GM04504 (cell line): Measurements from ENCODE around the gene TMEM135.
"Not testable (repeated sequence)": the region's sequence is repeated elsewhere in the genome, so short reads cannot be mapped to it uniquely, and the experiment has no call there.

ENCODE experiments used
- DNase-seq: peaks from one replicate; pipeline ENCODE4 v3.0.0-alpha.2; 2012; ENCODE audit warnings: low read depth

The TMEM135 gene

GRCh38 chr11:87258171-87258833, 220.6 kb downstream of the TMEM135 start:
- DNase-seq = no peak

GRCh38 chr11:87259736-87260135, 222.0 kb downstream of the TMEM135 start:
- no peak for DNase-seq

GRCh38 chr11:87260811-87261210, 223.1 kb downstream of the TMEM135 start:
- no peak for DNase-seq

- no peak for DNase-seq
These were observed 225.6 kb downstream of the TMEM135 start for GRCh38 chr11:87263264-87263838.

GRCh38 chr11:87263979-87264378, 226.2 kb downstream of the TMEM135 start:
- no peak for DNase-seq

GRCh38 chr11:87265132-87265531, 227.4 kb downstream of the TMEM135 start:
- no peak for DNase-seq

GRCh38 chr11:87265979-87266378, 228.2 kb downstream of the TMEM135 start:
- no peak for DNase-seq

- no peak for DNase-seq
These were observed 229.0 kb downstream of the TMEM135 start for GRCh38 chr11:87266751-87267150.

- DNase-seq = not testable (repeated sequence)
These were observed 234.2 kb downstream of the TMEM135 start for GRCh38 chr11:87271951-87272350.

GRCh38 chr11:87275176-87275575, 237.4 kb downstream of the TMEM135 start:
- no peak for DNase-seq

GRCh38 chr11:87280143-87280542, 242.4 kb downstream of the TMEM135 start:
- no peak for DNase-seq

- peak; percentile 17 for DNase-seq
These were observed 243.8 kb downstream of the TMEM135 start for GRCh38 chr11:87281496-87281895.

- DNase-seq = no peak
These were observed 246.6 kb downstream of the TMEM135 start for GRCh38 chr11:87284306-87284705.

GRCh38 chr11:87285674-87286073, 247.9 kb downstream of the TMEM135 start:
- not testable (repeated sequence) for DNase-seq

GRCh38 chr11:87286338-87286737, 248.6 kb downstream of the TMEM135 start:
- no peak for DNase-seq

- DNase-seq = peak; percentile 24
These were observed 252.7 kb downstream of the TMEM135 start for GRCh38 chr11:87290304-87290922.

GRCh38 chr11:87292598-87292997, 254.9 kb downstream of the TMEM135 start:
- DNase-seq = no peak

- DNase-seq = no peak
These were observed 257.5 kb downstream of the TMEM135 start for GRCh38 chr11:87295237-87295636.

GRCh38 chr11:87296627-87297026, 258.9 kb downstream of the TMEM135 start:
- no peak for DNase-seq

GRCh38 chr11:87298155-87298554, 260.4 kb downstream of the TMEM135 start:
- no peak for DNase-seq

- no peak for DNase-seq
These were observed 261.3 kb downstream of the TMEM135 start for GRCh38 chr11:87299041-87299481.

GRCh38 chr11:87300640-87301380, 263.1 kb downstream of the TMEM135 start:
- no peak for DNase-seq
